Vagina (tissue), 2 donors: ENCODE measurements around the gene TUBD1. TPM values are rescaled to one million over a fixed set of nuclear protein-coding genes. Genes with fewer than 3 reads are reported as not detected.

ENCODE experiments used
- DNase-seq, 2 donors: peaks; one replicate each; pipeline ENCODE4 v3.0.0-alpha.2; 2017; ENCODE audit errors: extremely low spot score in 2 of 2
- H3K27ac ChIP-seq: fragments of 200-600 bp; sonication (generic); one replicate; pipeline ENCODE4 v1.5.1; 2019
- H3K27me3 ChIP-seq: fragments of 200-600 bp; sonication (generic); one replicate; pipeline ENCODE4 v1.5.1; 2019
- H3K36me3 ChIP-seq, 2 donors: fragments of 200-600 bp; sonication (generic); one replicate each; pipeline ENCODE4 v1.5.1; 2017 to 2019
- H3K4me1 ChIP-seq: fragments of 200-600 bp; sonication (generic); one replicate; pipeline ENCODE4 v1.5.1; 2019
- H3K4me3 ChIP-seq, 2 donors: fragments of 200-600 bp; sonication (generic); 1 replicate in 1 of 2; 2 replicates in 1 of 2; pipeline ENCODE4 v1.5.1; 2016 to 2019
- H3K9me3 ChIP-seq: fragments of 200-600 bp; sonication (generic); one replicate; pipeline ENCODE4 v1.5.1; 2019
- POLR2A ChIP-seq, 2 donors: fragments of 450-650 bp; IDR thresholded peaks; one replicate each; pipeline ENCODE4 v1.6.1; 2017; ENCODE audit warnings: antibody characterized with exemption in 2 of 2, mild to moderate bottlenecking in 2 of 2, moderate library complexity in 2 of 2
- POLR2AphosphoS5 ChIP-seq, 2 donors: sonication (generic); formaldehyde crosslinking; IDR thresholded peaks; one replicate each; pipeline ENCODE4 v1.9.0; 2017; ENCODE audit warnings: antibody characterized with exemption in 2 of 2, mild to moderate bottlenecking in 2 of 2, low read depth in 1 of 2; ENCODE audit not compliant: insufficient read depth in 1 of 2
- intact Hi-C: fragments of 100-400 bp; cut with DNase I; formaldehyde crosslinking; loops from one replicate; pipeline ENCODE4 v1.15.1; 2023
- total RNA-seq: library from RNA; depleted of rRNA; stranded (reverse); fragments of >200 nt; gene quantifications from one replicate; pipeline ENCODE4 v1.2.3, GENCODE V29; 2016
- TF ChIP-seq, protein P1 (sequence below), 3 experiments: fragments of 450-650 bp in 2 of 3; fragments of 200-600 bp in 1 of 3; sonication (generic) in 1 of 3; IDR thresholded peaks; one replicate each; pipeline ENCODE4 v1.5.1; 2017 to 2019; ENCODE audit warnings: antibody characterized with exemption in 3 of 3, mild to moderate bottlenecking in 2 of 3, moderate library complexity in 2 of 3

TUBD1 gene
- total RNA-seq, 1 donor from 2014 or later = 16.2 TPM

DNA sequence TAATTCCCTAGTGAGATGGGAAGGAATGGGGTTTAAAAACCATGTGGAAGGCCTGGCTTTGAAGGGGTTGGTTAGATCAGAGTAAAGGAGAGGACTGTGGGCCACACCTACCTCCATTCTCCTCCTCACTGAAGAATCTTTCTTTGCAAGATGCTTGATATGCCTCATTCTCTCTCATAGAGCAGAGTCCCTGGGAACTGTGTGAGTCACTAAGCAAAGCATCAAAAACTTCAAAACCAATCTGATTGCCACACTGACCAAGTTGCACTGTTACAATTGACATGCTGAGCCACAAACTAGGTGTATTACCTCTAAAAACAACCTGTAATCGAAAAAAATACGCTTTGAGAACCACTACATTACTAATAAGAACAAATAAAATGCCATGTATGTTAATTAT is 2.0 kb downstream of the TUBD1 start:
- no peak for TF ChIP-seq POLR2A (IDR thresholded peaks at IDR 0.05)
- TF ChIP-seq, protein P1, sequence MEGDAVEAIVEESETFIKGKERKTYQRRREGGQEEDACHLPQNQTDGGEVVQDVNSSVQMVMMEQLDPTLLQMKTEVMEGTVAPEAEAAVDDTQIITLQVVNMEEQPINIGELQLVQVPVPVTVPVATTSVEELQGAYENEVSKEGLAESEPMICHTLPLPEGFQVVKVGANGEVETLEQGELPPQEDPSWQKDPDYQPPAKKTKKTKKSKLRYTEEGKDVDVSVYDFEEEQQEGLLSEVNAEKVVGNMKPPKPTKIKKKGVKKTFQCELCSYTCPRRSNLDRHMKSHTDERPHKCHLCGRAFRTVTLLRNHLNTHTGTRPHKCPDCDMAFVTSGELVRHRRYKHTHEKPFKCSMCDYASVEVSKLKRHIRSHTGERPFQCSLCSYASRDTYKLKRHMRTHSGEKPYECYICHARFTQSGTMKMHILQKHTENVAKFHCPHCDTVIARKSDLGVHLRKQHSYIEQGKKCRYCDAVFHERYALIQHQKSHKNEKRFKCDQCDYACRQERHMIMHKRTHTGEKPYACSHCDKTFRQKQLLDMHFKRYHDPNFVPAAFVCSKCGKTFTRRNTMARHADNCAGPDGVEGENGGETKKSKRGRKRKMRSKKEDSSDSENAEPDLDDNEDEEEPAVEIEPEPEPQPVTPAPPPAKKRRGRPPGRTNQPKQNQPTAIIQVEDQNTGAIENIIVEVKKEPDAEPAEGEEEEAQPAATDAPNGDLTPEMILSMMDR (IDR thresholded peaks at IDR 0.05) = no peak
- no peak for TF ChIP-seq POLR2AphosphoS5 (IDR thresholded peaks at IDR 0.05; ENCODE audit: insufficient read depth in 1 of 2, low read depth in 1 of 2)
- Histone ChIP-seq H3K27ac (no peak overlapping the region), H3K4me1 (peaks cover 37% of the 10 kb centered on the region), H3K9me3 (no peaks in the 10 kb centered on the region), H3K36me3 (peaks cover 0 to 6% of the 10 kb centered on the region in 2 donors), H3K4me3 (no peak overlapping the region), H3K27me3 (no peaks in the 10 kb centered on the region)
- intact Hi-C loops = no loop called here
- no peak for DNase-seq

DNA sequence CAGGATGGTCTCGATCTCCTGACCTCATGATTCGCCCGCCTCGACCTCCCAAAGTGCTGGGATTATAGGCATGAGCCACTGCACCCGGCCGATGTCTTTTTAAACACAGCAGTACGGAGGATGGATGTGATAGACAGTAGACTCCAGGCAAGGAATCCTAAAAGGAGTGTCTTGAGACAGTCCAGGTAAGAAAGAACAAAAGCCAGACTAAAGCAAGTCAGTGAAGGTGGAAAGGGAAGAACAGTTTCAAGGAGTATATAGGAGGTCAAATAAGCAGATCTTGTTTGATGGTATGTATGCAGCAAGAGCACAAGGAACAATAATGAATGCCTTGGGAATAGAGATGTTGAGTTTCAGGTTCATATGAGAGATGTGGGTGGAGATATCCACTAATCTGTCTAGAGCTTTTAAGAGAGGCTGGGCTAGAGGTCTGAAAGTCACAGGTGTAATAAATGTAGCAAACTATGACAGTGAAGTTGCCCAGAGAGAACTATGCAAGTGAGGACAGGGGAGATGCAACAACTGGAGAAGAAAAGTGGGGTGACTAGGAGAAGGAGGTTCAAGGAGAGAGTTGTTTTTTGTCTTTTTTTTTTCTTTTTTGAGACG is 4.5 kb downstream of the TUBD1 start:
- no peak for DNase-seq
- Histone ChIP-seq H3K4me1 (peaks cover 22% of the 10 kb centered on the region), H3K27ac (no peak overlapping the region), H3K4me3 (no peak overlapping the region), H3K9me3 (no peaks in the 10 kb centered on the region), H3K27me3 (no peaks in the 10 kb centered on the region), H3K36me3 (peaks cover 0 to 29% of the 10 kb centered on the region in 2 donors)
- intact Hi-C loops = no loop called here
- TF ChIP-seq POLR2AphosphoS5 (IDR thresholded peaks at IDR 0.05; ENCODE audit: insufficient read depth in 1 of 2, low read depth in 1 of 2) (no peak), POLR2A (IDR thresholded peaks at IDR 0.05) (no peak)
- TF ChIP-seq, protein P1 (IDR thresholded peaks at IDR 0.05) = no peak

GRCh38 chr17:59884861-59885260 is 7.9 kb downstream of the TUBD1 start:
- H3K36me3 ChIP-seq = peaks cover 0 to 42% of the 10 kb centered on the region in 2 donors
- no peak for DNase-seq

GRCh38 chr17:59878624-59879023 is 14.1 kb downstream of the TUBD1 start:
- Histone ChIP-seq H3K36me3 (peaks cover 0 to 51% of the 10 kb centered on the region in 2 donors), H3K27me3 (no peaks in the 10 kb centered on the region), H3K4me3 (no peak overlapping the region), H3K4me1 (no peaks in the 10 kb centered on the region), H3K27ac (no peak overlapping the region), H3K9me3 (no peaks in the 10 kb centered on the region)
- TF ChIP-seq POLR2A (IDR thresholded peaks at IDR 0.05) = no peak
- no peak for TF ChIP-seq POLR2AphosphoS5 (IDR thresholded peaks at IDR 0.05; ENCODE audit: insufficient read depth in 1 of 2, low read depth in 1 of 2)
- TF ChIP-seq, protein P1 (IDR thresholded peaks at IDR 0.05) = no peak
- no peak for DNase-seq
- intact Hi-C loops = no loop called here

More at GRCh38 chr17:59884861-59885260, 7.9 kb downstream of the TUBD1 start:
- no peaks in the 10 kb centered on the region for H3K27me3 ChIP-seq
- TF ChIP-seq POLR2AphosphoS5 (IDR thresholded peaks at IDR 0.05; ENCODE audit: insufficient read depth in 1 of 2, low read depth in 1 of 2) = no peak
- no peak for TF ChIP-seq POLR2A (IDR thresholded peaks at IDR 0.05)
- TF ChIP-seq, protein P1 (IDR thresholded peaks at IDR 0.05) = no peak
- intact Hi-C loops = no loop called here
- no peaks in the 10 kb centered on the region for H3K9me3 ChIP-seq
- H3K27ac ChIP-seq = no peak overlapping the region
- H3K4me3 ChIP-seq = no peak overlapping the region
- H3K4me1 ChIP-seq = no peaks in the 10 kb centered on the region

- Histone ChIP-seq H3K27me3 (no peaks in the 10 kb centered on the region), H3K4me1 (no peaks in the 10 kb centered on the region), H3K4me3 (no peak overlapping the region), H3K36me3 (peaks cover 0 to 48% of the 10 kb centered on the region in 2 donors), H3K9me3 (no peaks in the 10 kb centered on the region), H3K27ac (no peak overlapping the region)
- DNase-seq = no peak
- intact Hi-C loops = no loop called here
- TF ChIP-seq POLR2A (IDR thresholded peaks at IDR 0.05) = no peak
- TF ChIP-seq POLR2AphosphoS5 (IDR thresholded peaks at IDR 0.05; ENCODE audit: insufficient read depth in 1 of 2, low read depth in 1 of 2) = no peak
- TF ChIP-seq, protein P1 (IDR thresholded peaks at IDR 0.05) = no peak
Observed at GRCh38 chr17:59877965-59878364, 14.8 kb downstream of the TUBD1 start.
